Measurements from ENCODE around the gene NAALADL2. TPM values are rescaled to one million over a fixed set of nuclear protein-coding genes. Genes with fewer than 3 reads are reported as not detected.
"Not testable (repeated sequence)": the region's sequence is repeated elsewhere in the genome, so short reads cannot be mapped to it uniquely, and the experiment has no call there.

NAALADL2 gene
- total RNA-seq, 2 donors from 2014 or later = 8.5 to 24.3 TPM

- no peaks in the 10 kb centered on the region for H3K9me3 ChIP-seq
- H3K4me1 ChIP-seq = no peaks in the 10 kb centered on the region
- H3K27ac ChIP-seq = no peak overlapping the region
- TF ChIP-seq CTCF (IDR thresholded peaks at IDR 0.05) = no peak
- no peak overlapping the region for H3K9ac ChIP-seq (ENCODE audit: low read depth in 2 of 2, low read length in 2 of 2)
- H3K4me3 ChIP-seq = no peak overlapping the region
- intact Hi-C loops (cut with DNase I) = no loop called here
- no peak for DNase-seq
- H3K27me3 ChIP-seq = no peaks in the 10 kb centered on the region
- H3K36me3 ChIP-seq = no peaks in the 10 kb centered on the region
Measured at GRCh38 chr3:175826759-175827158, 967.6 kb downstream of the NAALADL2 start.

- H3K36me3 ChIP-seq; H3K27ac ChIP-seq; H3K9me3 ChIP-seq; H3K9ac ChIP-seq (ENCODE audit: low read depth in 2 of 2, low read length in 2 of 2); H3K27me3 ChIP-seq; DNase-seq; intact Hi-C loops (cut with DNase I); H3K4me3 ChIP-seq; H3K4me1 ChIP-seq: not testable (repeated sequence)
Measured at GRCh38 chr3:175829809-175830208, 970.7 kb downstream of the NAALADL2 start.

GRCh38 chr3:175835763-175836162, 976.6 kb downstream of the NAALADL2 start:
- intact Hi-C loops (cut with DNase I); DNase-seq; H3K4me3 ChIP-seq; H3K27me3 ChIP-seq; H3K27ac ChIP-seq; H3K36me3 ChIP-seq; H3K4me1 ChIP-seq; H3K9me3 ChIP-seq; H3K9ac ChIP-seq (ENCODE audit: low read depth in 2 of 2, low read length in 2 of 2): not testable (repeated sequence)

- H3K36me3 ChIP-seq = no peaks in the 10 kb centered on the region
- TF ChIP-seq CTCF (IDR thresholded peaks at IDR 0.05) = no peak
- no peak overlapping the region for H3K27ac ChIP-seq
- H3K9ac ChIP-seq (ENCODE audit: low read depth in 2 of 2, low read length in 2 of 2) = no peak overlapping the region
- H3K4me3 ChIP-seq = no peak overlapping the region
- no peak for DNase-seq
- H3K9me3 ChIP-seq = no peaks in the 10 kb centered on the region
- H3K4me1 ChIP-seq = no peaks in the 10 kb centered on the region
- intact Hi-C loops (cut with DNase I) = no loop called here
- H3K27me3 ChIP-seq = no peaks in the 10 kb centered on the region
Measured at GRCh38 chr3:175836617-175837016, 977.5 kb downstream of the NAALADL2 start.

GRCh38 chr3:175837962-175838361, 978.8 kb downstream of the NAALADL2 start:
- DNase-seq = no peak
- H3K9ac ChIP-seq (ENCODE audit: low read depth in 2 of 2, low read length in 2 of 2) = no peak overlapping the region
- H3K27ac ChIP-seq = no peak overlapping the region
- intact Hi-C loops (cut with DNase I) = no loop called here
- H3K4me1 ChIP-seq = no peaks in the 10 kb centered on the region
- H3K9me3 ChIP-seq = no peaks in the 10 kb centered on the region
- H3K27me3 ChIP-seq = no peaks in the 10 kb centered on the region
- H3K4me3 ChIP-seq = no peak overlapping the region
- no peaks in the 10 kb centered on the region for H3K36me3 ChIP-seq
- TF ChIP-seq CTCF (IDR thresholded peaks at IDR 0.05) = no peak

- H3K27me3 ChIP-seq = no peaks in the 10 kb centered on the region
- no peak overlapping the region for H3K9ac ChIP-seq (ENCODE audit: low read depth in 2 of 2, low read length in 2 of 2)
- no peaks in the 10 kb centered on the region for H3K36me3 ChIP-seq
- no peak overlapping the region for H3K4me3 ChIP-seq
- no peaks in the 10 kb centered on the region for H3K9me3 ChIP-seq
- H3K27ac ChIP-seq = no peak overlapping the region
- no peak for DNase-seq
- no peaks in the 10 kb centered on the region for H3K4me1 ChIP-seq
- intact Hi-C loops (cut with DNase I) = no loop called here
- TF ChIP-seq CTCF (IDR thresholded peaks at IDR 0.05) = no peak
Measured at GRCh38 chr3:175839366-175840005, 980.4 kb downstream of the NAALADL2 start.
